Dedifferentiated amniotic fluid mesenchymal stem cell (primary cell): ENCODE data around the gene MBP.
"Not testable (repeated sequence)": the region's sequence is repeated elsewhere in the genome, so short reads cannot be mapped to it uniquely, and the experiment has no call there.

ENCODE experiments used
- DNase-seq: peaks from one replicate; pipeline ENCODE4 v3.0.0-alpha.2; 2016; ENCODE audit errors: extremely low spot score

Gene MBP

DNA sequence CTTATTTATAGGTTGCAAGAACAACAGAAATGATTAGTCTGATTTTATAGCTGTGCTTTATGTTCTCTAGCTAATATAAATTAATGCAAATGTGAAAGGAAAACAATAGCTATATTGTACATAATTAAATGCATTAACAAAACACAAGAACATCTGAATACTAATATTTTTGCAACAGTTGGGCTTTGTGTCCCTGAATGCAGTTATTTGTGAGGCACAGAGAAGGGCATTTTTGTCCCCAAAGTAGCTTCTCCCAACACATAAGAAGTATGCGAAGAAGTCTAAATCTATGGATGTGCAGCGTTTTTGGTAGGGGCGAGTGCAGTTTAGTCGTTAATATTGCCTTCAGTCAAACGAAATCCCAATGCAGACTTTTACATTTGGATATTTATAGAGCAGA, 110.0 kb downstream of the MBP start:
- DNase-seq: no peak

DNA sequence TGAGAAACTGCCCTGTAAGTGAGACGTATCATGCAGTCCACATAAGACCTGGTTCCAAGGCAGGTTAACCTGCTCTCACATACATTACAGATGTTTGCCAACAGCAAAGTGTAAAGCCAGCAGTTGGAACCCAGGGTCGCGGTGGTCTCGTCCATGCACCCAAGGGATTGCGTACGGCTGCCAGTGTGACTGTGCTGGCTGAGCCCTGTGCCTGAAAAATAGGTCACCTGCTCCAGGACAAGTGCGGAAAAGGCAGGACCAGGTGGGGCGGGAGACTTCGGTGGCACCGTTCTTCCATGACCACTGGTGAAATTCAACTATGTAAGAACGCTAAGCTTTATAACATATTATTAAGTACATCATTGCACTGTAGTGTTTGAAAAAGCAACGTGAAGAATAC, 110.5 kb downstream of the MBP start:
- DNase-seq: no peak

DNA sequence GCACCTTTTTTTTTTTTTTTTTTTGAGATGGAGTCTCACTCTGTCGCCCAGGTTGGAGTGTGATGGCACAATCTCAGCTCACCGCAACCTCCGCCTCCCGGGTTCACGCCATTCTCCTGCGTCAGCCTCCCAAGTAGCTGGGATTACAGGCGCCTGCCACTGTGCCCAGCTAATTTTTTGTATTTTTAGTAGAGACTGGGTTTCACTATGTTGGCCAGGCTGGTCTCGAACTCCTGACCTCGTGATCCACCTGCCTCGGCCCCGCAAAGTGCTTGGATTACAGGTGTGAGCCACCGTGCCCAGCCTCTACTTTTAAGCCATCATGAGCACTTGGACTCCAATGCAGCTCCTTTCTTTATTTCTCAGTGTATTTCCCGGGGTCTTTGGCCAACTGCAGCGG, 111.1 kb downstream of the MBP start:
- not testable (repeated sequence) for DNase-seq

DNA sequence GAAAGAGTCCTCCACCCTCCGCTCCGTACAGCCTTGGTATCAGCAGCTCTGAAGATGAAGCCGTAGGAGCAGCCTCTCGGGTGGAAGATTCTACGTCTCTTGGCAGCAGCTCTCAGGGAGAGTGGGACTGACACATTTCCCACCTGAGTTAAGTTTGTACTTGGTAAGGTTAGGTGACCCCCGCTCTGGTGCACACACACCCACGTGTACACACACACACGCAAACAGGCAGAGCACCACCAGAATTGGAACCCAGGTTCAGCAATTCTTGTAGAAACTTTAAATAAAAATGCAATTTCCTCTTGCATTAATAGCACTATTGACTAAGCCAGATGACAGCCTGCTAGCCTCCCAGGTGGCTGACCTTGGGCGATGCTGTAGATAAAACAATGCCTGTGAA, 111.5 kb downstream of the MBP start:
- no peak for DNase-seq

- no peak for DNase-seq
These were observed 112.0 kb downstream of the MBP start for GRCh38 chr18:77020561-77020960.

DNA sequence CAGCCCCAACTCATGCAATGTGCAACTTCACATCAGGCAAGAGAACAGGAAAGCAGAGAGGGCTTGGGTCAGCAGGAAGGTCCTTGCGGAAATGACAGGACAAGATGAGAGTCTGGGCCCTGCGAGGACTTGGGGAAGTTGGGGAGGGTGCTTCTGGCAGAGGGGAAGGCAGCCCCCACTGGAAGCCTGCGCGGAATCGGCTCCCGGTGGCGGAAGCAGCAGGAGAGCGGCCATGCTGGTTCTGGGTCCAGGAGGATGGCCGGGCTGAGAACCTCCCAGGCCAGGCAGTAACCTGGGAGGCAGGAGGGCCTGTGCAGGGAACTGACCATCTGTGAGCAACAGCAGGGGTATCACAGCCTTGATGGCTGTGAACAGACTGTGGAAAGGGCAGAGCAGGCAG, 112.9 kb downstream of the MBP start:
- DNase-seq: no peak

DNA sequence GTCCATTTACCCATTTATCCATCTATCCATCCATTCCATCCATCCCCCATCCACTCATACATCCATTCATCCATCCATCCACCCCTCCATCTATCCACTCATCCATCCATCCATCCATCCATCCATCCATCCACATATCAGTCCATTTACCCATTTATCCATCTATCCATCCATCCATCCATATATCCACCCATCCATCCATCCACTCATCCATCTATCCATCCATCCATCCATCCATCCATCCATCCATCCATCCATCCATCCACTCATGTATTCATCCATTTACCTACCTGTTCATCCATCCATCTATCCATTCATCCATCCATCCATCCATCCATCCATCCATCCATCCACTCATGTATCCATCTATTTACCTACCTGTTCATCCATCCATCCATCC, 113.9 kb downstream of the MBP start:
- DNase-seq: not testable (repeated sequence)

DNA sequence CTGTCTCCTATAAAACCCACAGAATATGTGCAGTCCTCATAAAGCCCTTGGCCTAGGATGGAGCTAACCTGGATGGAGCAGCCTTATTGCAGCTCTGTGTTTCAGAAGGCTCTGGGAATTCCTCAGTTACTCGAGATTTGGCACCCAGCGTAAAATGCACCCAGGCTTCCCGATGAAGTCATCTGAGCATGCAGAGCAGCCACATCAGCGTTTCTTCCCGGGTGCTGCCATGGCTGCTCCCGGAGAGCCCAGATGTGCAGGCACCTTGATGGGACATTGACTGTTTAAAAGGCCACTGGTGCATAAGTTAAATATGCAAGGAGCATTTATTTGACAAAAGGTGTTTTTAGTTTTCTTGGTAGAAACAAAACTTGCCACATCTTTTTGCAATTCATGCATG, 115.2 kb downstream of the MBP start:
- DNase-seq: no peak

DNA sequence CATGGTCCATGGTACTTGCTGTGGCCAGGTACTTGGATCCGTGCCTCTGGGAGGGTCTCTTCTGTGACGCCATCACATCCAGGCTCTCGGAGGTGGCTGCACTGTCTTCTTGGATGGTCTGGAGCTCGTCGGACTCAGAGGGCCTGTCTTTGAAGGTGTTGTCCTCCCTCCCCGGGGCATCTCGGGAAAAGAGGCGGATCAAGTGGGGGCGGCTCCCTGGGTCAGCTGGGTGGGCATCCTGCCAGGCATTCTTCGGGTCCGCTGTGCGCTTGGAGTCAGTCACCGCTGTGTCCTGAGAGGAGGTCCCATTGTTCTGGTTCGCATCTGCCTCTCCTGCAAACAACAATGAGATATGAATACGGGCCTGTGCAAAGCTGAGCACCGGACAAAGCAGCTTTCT, 115.6 kb downstream of the MBP start:
- no peak for DNase-seq

GRCh38 chr18:77015771-77016710, 116.5 kb downstream of the MBP start:
- no peak for DNase-seq

- DNase-seq: no peak
These were observed 117.4 kb downstream of the MBP start for GRCh38 chr18:77015169-77015568.

GRCh38 chr18:77014538-77014937, 118.0 kb downstream of the MBP start:
- DNase-seq: no peak

DNA sequence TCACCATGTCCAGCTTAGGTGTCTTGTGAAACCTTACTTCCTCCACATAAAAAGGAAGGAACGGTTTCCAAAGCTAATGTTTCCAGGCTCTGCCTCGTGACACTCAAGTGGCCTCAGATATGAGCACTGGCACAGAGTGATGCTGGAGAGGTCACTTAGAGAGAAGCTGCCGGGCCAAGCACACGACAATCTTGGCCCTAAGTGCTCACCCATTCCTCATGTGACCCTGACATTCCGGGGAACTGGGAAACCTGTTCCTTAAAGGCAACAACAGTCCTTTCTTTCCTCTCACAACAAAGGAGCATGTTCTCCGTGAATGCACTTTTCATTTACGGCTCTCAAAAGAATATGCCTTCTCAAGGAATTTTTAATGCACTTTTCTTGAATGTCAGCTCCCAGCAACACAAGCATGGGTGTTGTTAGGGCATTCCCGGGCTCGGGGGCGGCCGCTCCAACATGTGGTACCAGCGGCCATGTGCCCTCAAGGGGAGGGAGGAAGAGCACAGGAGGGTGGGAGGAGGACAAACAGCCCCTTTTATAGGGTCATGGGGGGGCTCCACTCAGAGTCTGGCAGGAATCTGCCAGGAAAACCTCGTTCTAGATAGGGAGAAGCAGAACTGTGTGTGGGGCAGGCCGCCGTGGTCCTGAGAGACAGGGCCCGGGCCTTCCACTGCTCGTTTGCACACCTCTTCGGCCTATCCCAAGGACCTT, 118.6 kb downstream of the MBP start:
- no peak for DNase-seq

DNA sequence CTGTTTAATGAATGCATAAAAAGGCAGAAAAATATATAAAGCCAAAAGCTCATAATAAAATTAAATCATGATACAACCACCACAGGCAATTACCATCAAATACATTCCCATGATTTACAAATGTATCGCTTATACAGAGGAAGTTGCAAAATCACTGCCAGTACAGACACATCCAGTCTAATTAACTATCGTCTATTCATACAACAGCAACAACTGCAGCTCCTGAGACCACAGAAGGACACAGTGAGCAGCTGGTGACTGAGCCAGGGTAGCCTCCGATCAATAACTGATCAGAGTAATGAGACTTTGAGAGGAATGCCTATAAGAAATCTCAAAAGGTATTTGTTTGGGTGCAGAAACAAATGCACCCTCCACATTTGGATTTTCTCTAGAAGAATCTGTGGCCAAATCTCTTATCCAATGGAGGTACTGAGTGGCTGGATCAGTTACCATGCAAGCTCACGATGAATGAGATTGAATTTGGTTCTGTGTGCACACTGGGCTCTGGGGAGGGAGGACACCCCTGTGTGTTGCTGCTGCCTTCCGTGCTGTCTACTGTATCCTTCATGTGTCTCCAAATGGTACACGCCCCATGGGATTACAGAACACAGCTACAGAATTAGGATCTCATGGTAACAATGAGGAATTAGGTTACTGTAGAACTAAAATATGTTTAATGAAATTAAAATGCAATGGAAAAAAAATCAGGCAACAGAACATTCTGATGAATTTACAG, 119.6 kb downstream of the MBP start:
- no peak for DNase-seq

GRCh38 chr18:77012120-77012519, 120.5 kb downstream of the MBP start:
- no peak for DNase-seq

DNA sequence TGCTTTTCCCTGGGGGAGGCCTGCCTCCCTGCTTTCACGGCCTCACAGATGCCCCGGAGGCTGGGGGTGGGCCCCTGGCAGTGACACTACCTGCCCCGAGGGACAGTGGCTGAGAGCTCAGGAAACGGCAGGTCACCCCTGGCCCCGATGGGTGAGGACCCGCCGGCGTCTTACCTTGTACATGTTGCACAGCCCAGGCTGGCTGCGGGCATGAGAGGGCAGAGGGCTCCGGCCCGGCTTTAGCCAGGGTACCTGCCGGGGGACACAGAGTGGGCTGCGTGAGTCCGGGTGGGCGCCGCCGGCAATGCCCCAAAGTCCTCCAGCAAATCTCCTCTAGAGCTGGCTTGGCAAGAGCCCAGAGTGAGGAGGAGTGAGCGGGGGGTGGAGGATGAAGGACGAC, 122.9 kb downstream of the MBP start:
- DNase-seq: no peak

DNA sequence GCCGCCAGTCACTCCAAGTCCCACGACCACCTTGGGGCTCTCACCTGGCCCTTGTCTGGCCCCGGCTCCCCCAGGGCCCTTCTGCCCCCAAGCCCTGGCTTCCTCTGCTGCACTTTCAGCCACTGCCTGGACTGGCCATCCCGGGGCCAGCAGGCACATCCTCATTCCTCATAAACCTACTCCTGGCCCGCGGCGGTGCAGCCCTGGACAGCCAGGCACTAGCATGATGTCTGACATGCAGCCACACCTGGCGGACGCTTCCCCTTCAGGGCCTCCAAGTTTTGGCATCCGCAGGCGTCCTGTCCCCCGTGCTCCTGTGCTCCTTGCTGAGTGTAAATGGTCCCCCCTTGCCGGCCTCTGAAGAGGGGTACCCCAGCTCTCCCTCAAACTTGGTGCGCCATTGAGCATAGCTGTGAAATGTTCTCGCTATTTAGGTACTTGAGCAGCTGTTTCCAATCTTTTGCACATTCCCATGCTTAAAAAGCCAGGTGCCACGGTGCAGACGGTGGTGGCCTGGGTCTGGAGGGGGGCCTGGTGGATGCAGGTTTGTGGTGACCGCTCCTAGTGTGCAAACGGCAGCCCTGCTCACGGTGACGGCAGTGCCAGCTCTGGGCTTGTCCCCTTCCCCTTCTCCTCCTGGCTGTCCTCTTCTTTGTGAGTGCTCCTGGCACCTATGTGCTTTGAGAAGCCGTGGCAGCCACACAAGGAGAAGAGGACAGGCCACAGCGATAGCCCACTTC, 123.8 kb downstream of the MBP start:
- DNase-seq: no peak

- no peak for DNase-seq
These were observed 124.6 kb downstream of the MBP start for GRCh38 chr18:77008006-77008405.

- DNase-seq: no peak
These were observed 125.3 kb downstream of the MBP start for GRCh38 chr18:77007251-77007650.

GRCh38 chr18:77006305-77007175, 126.0 kb downstream of the MBP start:
- no peak for DNase-seq
